GM12878 (cell line): ENCODE data around the gene MSL3. TPM values are rescaled to one million over a fixed set of nuclear protein-coding genes. Genes with fewer than 3 reads are reported as not detected.

Experiments used
- ATF7 ChIP-seq: fragments of 450-650 bp; IDR thresholded peaks from 2 replicates; pipeline ENCODE4 v1.6.1; 2016; ENCODE audit warnings: low read depth, mild to moderate bottlenecking
- BMI1 ChIP-seq: fragments of 450-650 bp; IDR thresholded peaks from 2 replicates; pipeline ENCODE4 v1.6.1; 2016; ENCODE audit warnings: mild to moderate bottlenecking, moderate library complexity, borderline replicate concordance
- CEBPB ChIP-seq, 2 experiments: fragments of 150-350 bp in 1 of 2; IDR thresholded peaks; 2 replicates each; pipeline ENCODE4 v1.6.1; 2012 to 2014; ENCODE audit warnings: low read depth in 2 of 2, low read length in 2 of 2, borderline replicate concordance in 1 of 2, inconsistent platforms in 1 of 2
- CREB1 ChIP-seq: IDR thresholded peaks from 2 replicates; pipeline ENCODE4 v1.6.1; 2012; ENCODE audit warnings: low read depth, mild to moderate bottlenecking, inconsistent platforms
- ETV6 ChIP-seq, 2 experiments: fragments of 450-650 bp in 1 of 2; IDR thresholded peaks in 1 of 2; conservative IDR thresholded peaks in 1 of 2; 2 replicates each; pipeline ENCODE4 v1.6.1; 2014; ENCODE audit warnings: antibody characterized with exemption in 1 of 2, borderline replicate concordance in 1 of 2, low read depth in 1 of 2, mild to moderate bottlenecking in 1 of 2, moderate library complexity in 1 of 2
- FOXM1 ChIP-seq: IDR thresholded peaks from 2 replicates; pipeline ENCODE4 v1.6.1; 2012; ENCODE audit warnings: low read depth, mild to moderate bottlenecking, inconsistent platforms, low read length, moderate library complexity
- IKZF2 ChIP-seq, 2 experiments: fragments of 450-650 bp; IDR thresholded peaks; 2 replicates each; pipeline ENCODE4 v1.6.1; 2017; ENCODE audit warnings: mild to moderate bottlenecking in 2 of 2, moderate library complexity in 2 of 2
- NBN ChIP-seq: fragments of 450-650 bp; IDR thresholded peaks from 2 replicates; pipeline ENCODE4 v1.6.1; 2016
- NFXL1 ChIP-seq: fragments of 450-650 bp; IDR thresholded peaks from 2 replicates; pipeline ENCODE4 v1.6.1; 2017; ENCODE audit warnings: antibody characterized with exemption, mild to moderate bottlenecking, borderline replicate concordance
- RAD51 ChIP-seq: fragments of 450-650 bp; IDR thresholded peaks from 2 replicates; pipeline ENCODE4 v1.6.1; 2016; ENCODE audit warnings: moderate library complexity, mild to moderate bottlenecking, inconsistent platforms
- RB1 ChIP-seq: fragments of 450-650 bp; formaldehyde crosslinking; IDR thresholded peaks from 2 replicates; pipeline ENCODE4 v1.6.1; 2017; ENCODE audit warnings: mild to moderate bottlenecking, borderline replicate concordance
- SPI1 ChIP-seq: IDR thresholded peaks from 2 replicates; pipeline ENCODE4 v1.6.1; 2011; ENCODE audit warnings: low read depth, mild to moderate bottlenecking, low read length, moderate library complexity, borderline replicate concordance; ENCODE audit not compliant: insufficient read depth
- SRF ChIP-seq, 2 experiments: IDR thresholded peaks; 2 replicates each; pipeline ENCODE4 v1.6.1; 2011; ENCODE audit warnings: low read depth in 2 of 2, low read length in 2 of 2, mild to moderate bottlenecking in 1 of 2, moderate library complexity in 1 of 2
- STAT3 ChIP-seq: IDR thresholded peaks from 2 replicates; pipeline ENCODE4 v1.6.1; 2011; ENCODE audit warnings: low read depth, low read length, improper control_type of control experiment
- TAF1 ChIP-seq: IDR thresholded peaks from 2 replicates; pipeline ENCODE4 v1.6.1; 2011; ENCODE audit warnings: mild to moderate bottlenecking, low read depth, low read length, borderline replicate concordance
- TCF3 ChIP-seq: IDR thresholded peaks from 2 replicates; pipeline ENCODE4 v1.6.1; 2012; ENCODE audit warnings: low read depth, mild to moderate bottlenecking, low read length, borderline replicate concordance; ENCODE audit not compliant: insufficient read depth
- YY1 ChIP-seq: IDR thresholded peaks from 2 replicates; pipeline ENCODE4 v1.6.1; 2011; ENCODE audit warnings: low read depth, mild to moderate bottlenecking, low read length
- ZNF274 ChIP-seq: IDR thresholded peaks from one replicate; pipeline ENCODE4 v1.8.0; 2011; ENCODE audit not compliant: insufficient read length, insufficient read depth
- ZNF384 ChIP-seq: IDR thresholded peaks from 2 replicates; pipeline ENCODE4 v1.6.1; 2012; ENCODE audit warnings: low read depth, mild to moderate bottlenecking, low read length, improper control_type of control experiment, borderline replicate concordance
- polyA plus RNA-seq, 11 experiments: library from polyadenylated mRNA; depleted of rRNA in 4 of 11; unstranded in 6 of 11; stranded (reverse) in 5 of 11; fragments of >200 nt; fragmentation: Nextera tagmentation in 4 of 11; fragmentation: Illumina TruSeq in 1 of 11; extraction: Ambion mirVana in 4 of 11; extraction: Trizol in 1 of 11; gene quantifications; 1 replicate in 1 of 11; 2 replicates in 10 of 11; pipeline versions ENCODE4 v1.2.1 to v1.2.3, GENCODE V29; 2011 to 2016; ENCODE audit warnings: inconsistent platforms in 2 of 11, missing spikeins in 2 of 11, low read depth in 1 of 11
- total RNA-seq, 4 experiments: library from RNA; depleted of rRNA in 3 of 4; stranded (reverse); fragments of >200 nt in 3 of 4; fragmentation: Illumina TruSeq in 1 of 4; extraction: Trizol in 1 of 4; gene quantifications; 2 replicates each; pipeline versions ENCODE4 v1.2.1 to v1.2.3, GENCODE V29; 2013 to 2021
- TF ChIP-seq, protein P1 (sequence below): IDR thresholded peaks from 2 replicates; pipeline ENCODE4 v1.6.1; 2011; ENCODE audit warnings: low read depth, low read length, improper control_type of control experiment, borderline replicate concordance
- TF ChIP-seq, protein P2 (sequence below): fragments of 450-650 bp; formaldehyde crosslinking; IDR thresholded peaks from 2 replicates; pipeline ENCODE4 v1.5.0; 2022; ENCODE audit warnings: mild to moderate bottlenecking, missing genetic modification characterization

The MSL3 gene
- total and polyA plus RNA-seq, 10 of the 15 experiments (the other 5 are each of a cell fraction or from before 2014, with no cell fraction given) = 28.4 to 438 (median 40.7) TPM

DNA sequence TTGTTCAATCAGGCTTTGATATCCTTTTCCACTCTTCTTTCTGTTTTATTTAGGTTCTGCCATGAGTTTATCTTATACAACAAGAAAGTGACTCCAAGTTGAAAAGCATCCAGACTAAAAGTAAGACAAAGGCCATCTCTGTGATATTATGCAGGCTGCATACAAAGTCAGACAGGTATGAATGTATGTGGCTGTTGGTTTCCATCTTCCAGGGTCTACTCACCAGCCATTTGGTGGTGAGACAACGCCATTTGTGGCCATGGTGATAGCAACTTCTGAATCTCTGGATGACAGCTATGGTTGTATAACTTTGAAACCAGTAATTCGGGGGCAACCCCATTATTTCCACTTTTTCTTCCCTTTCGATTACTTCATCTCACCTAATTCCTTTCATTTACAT lies 17.2 kb upstream of the MSL3 start (continued):
- TF ChIP-seq, protein P1, sequence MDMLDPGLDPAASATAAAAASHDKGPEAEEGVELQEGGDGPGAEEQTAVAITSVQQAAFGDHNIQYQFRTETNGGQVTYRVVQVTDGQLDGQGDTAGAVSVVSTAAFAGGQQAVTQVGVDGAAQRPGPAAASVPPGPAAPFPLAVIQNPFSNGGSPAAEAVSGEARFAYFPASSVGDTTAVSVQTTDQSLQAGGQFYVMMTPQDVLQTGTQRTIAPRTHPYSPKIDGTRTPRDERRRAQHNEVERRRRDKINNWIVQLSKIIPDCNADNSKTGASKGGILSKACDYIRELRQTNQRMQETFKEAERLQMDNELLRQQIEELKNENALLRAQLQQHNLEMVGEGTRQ = no peak
- TF ChIP-seq ZNF384 (no peak), STAT3 (no peak), CEBPB (IDR thresholded peaks at IDR 0.05; ENCODE audit: borderline replicate concordance in 1 of 2, low read depth in 2 of 2, low read length in 2 of 2) (no peak), SRF (IDR thresholded peaks at IDR 0.05; ENCODE audit: low read depth in 2 of 2, low read length in 2 of 2) (no peak), NFXL1 (no peak), TCF3 (no peak), ATF7 (peak; percentile 57; the same call in 1 of the 2 replicates), YY1 (peak; percentile 86), FOXM1 (no peak), ZNF274 (no peak), CREB1 (0 out of 2 replicates have a peak, but pooled peaks have one; percentile 13), RAD51 (no peak), SPI1 (no peak), IKZF2 (IDR thresholded peaks at IDR 0.05) (peak in 1 of 2 experiments; percentile 15; a peak in 2 of 4 replicates), BMI1 (no peak), ETV6 (conservative IDR thresholded peaks at IDR 0.05 in 1 of 2, IDR thresholded peaks at IDR 0.05 in 1 of 2; ENCODE audit: borderline replicate concordance in 1 of 2, low read depth in 1 of 2) (no peak), TAF1 (no peak), RB1 (no peak), NBN (no peak)
- TF ChIP-seq, protein P2, sequence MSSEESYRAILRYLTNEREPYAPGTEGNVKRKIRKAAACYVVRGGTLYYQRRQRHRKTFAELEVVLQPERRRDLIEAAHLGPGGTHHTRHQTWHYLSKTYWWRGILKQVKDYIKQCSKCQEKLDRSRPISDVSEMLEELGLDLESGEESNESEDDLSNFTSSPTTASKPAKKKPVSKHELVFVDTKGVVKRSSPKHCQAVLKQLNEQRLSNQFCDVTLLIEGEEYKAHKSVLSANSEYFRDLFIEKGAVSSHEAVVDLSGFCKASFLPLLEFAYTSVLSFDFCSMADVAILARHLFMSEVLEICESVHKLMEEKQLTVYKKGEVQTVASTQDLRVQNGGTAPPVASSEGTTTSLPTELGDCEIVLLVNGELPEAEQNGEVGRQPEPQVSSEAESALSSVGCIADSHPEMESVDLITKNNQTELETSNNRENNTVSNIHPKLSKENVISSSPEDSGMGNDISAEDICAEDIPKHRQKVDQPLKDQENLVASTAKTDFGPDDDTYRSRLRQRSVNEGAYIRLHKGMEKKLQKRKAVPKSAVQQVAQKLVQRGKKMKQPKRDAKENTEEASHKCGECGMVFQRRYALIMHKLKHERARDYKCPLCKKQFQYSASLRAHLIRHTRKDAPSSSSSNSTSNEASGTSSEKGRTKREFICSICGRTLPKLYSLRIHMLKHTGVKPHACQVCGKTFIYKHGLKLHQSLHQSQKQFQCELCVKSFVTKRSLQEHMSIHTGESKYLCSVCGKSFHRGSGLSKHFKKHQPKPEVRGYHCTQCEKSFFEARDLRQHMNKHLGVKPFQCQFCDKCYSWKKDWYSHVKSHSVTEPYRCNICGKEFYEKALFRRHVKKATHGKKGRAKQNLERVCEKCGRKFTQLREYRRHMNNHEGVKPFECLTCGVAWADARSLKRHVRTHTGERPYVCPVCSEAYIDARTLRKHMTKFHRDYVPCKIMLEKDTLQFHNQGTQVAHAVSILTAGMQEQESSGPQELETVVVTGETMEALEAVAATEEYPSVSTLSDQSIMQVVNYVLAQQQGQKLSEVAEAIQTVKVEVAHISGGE (CRISPR knock-in tag) = no peak
